ENCODE data around the gene NUS1.

DNA sequence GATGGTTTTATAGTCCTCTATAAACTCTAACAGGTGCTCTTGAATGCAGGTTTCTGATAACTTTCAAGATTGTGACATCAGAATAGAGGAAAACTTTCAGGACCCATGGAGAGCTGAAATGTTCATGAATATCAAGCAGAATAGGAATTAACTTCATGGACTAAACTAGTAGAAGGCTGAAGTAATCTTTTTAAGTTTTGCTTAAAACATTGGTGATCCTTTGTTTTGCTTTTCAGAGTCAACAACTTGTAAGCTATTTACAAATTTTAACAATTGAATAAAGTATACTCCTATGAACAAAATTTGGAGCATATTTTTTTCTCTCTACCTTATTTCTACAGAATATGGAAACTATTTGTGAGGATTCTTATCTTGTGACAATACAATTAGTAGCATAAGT lies 47.7 kb upstream of the NUS1 start:
- TF ChIP-seq, protein P1, sequence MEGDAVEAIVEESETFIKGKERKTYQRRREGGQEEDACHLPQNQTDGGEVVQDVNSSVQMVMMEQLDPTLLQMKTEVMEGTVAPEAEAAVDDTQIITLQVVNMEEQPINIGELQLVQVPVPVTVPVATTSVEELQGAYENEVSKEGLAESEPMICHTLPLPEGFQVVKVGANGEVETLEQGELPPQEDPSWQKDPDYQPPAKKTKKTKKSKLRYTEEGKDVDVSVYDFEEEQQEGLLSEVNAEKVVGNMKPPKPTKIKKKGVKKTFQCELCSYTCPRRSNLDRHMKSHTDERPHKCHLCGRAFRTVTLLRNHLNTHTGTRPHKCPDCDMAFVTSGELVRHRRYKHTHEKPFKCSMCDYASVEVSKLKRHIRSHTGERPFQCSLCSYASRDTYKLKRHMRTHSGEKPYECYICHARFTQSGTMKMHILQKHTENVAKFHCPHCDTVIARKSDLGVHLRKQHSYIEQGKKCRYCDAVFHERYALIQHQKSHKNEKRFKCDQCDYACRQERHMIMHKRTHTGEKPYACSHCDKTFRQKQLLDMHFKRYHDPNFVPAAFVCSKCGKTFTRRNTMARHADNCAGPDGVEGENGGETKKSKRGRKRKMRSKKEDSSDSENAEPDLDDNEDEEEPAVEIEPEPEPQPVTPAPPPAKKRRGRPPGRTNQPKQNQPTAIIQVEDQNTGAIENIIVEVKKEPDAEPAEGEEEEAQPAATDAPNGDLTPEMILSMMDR (IDR thresholded peaks at IDR 0.05), result no peak
- no peak for TF ChIP-seq POLR2A (IDR thresholded peaks at IDR 0.05)
